HG02884 (cell line): ENCODE results near the gene ZNF28.
"Not testable (repeated sequence)": the region's sequence is repeated elsewhere in the genome, so short reads cannot be mapped to it uniquely, and the experiment has no call there.

Source experiments
- ATAC-seq: cut with Tn5 transposase; IDR thresholded peaks from one replicate; pipeline ENCODE4 v1.9.1; 2021; ENCODE audit warnings: mild to moderate bottlenecking, moderate library complexity; ENCODE audit not compliant: unreplicated experiment

Gene ZNF28

GRCh38 chr19:52782864-52783263 is 38.6 kb downstream of the ZNF28 start:
- not testable (repeated sequence) for ATAC-seq

GRCh38 chr19:52778811-52779210 is 42.6 kb downstream of the ZNF28 start:
- no peak for ATAC-seq

GRCh38 chr19:52756447-52756846 is 65.0 kb downstream of the ZNF28 start:
- ATAC-seq: not testable (repeated sequence)

GRCh38 chr19:52749780-52750179 is 71.7 kb downstream of the ZNF28 start:
- ATAC-seq: no peak

GRCh38 chr19:52748336-52748950 is 73.0 kb downstream of the ZNF28 start:
- ATAC-seq: no peak
